Loucy (cell line): ENCODE results near the gene FBRSL1.

Experiments used
- H2AFZ ChIP-seq: fragments of 200-600 bp; sonication (generic); 2 replicates; pipeline ENCODE4 v1.6.0; 2016; ENCODE audit warnings: antibody characterized with exemption, mild to moderate bottlenecking, low read length, moderate library complexity
- H3F3A ChIP-seq: fragments of 200-600 bp; 2 replicates; pipeline ENCODE4 v1.6.0; 2016; ENCODE audit warnings: antibody characterized with exemption, low read depth, mild to moderate bottlenecking
- H3K27me3 ChIP-seq: fragments of 200-600 bp; sonication (generic); 2 replicates; pipeline ENCODE4 v1.6.1; 2014; ENCODE audit warnings: low read length, mild to moderate bottlenecking; ENCODE audit not compliant: insufficient read depth, poor library complexity, severe bottlenecking
- H3K36me3 ChIP-seq: fragments of 200-600 bp; sonication (generic); 2 replicates; pipeline ENCODE4 v1.6.1; 2016; ENCODE audit warnings: low read length; ENCODE audit not compliant: insufficient read depth
- H3K4me1 ChIP-seq: fragments of 200-600 bp; sonication (generic); 2 replicates; pipeline ENCODE4 v1.5.1; 2014; ENCODE audit warnings: low read length, mild to moderate bottlenecking; ENCODE audit not compliant: insufficient read depth, poor library complexity, severe bottlenecking
- H3K4me2 ChIP-seq: fragments of 200-600 bp; sonication (generic); 2 replicates; pipeline ENCODE4 v1.6.0; 2014; ENCODE audit warnings: antibody characterized with exemption, low read length, low read depth, mild to moderate bottlenecking; ENCODE audit not compliant: poor library complexity, severe bottlenecking
- H3K4me3 ChIP-seq: fragments of 200-600 bp; sonication (generic); 2 replicates; pipeline ENCODE4 v1.5.1; 2014; ENCODE audit warnings: low read length, mild to moderate bottlenecking, mixed read lengths; ENCODE audit not compliant: poor library complexity, severe bottlenecking
- H3K79me2 ChIP-seq: fragments of 200-600 bp; sonication (generic); 2 replicates; pipeline ENCODE4 v1.6.1; 2014; ENCODE audit warnings: low read length; ENCODE audit not compliant: insufficient read depth
- H3K9ac ChIP-seq: fragments of 200-600 bp; sonication (generic); 2 replicates; pipeline ENCODE4 v1.6.0; 2014; ENCODE audit warnings: mild to moderate bottlenecking, low read depth, low read length, moderate library complexity; ENCODE audit not compliant: poor library complexity, severe bottlenecking
- H3K9me2 ChIP-seq: fragments of 200-600 bp; sonication (generic); replicated peaks from 2 replicates; pipeline ENCODE4 v1.6.1; 2016; ENCODE audit warnings: low read depth, low read length, mixed read lengths
- H3K9me3 ChIP-seq: fragments of 200-600 bp; sonication (generic); 2 replicates; pipeline ENCODE4 v1.6.1; 2014; ENCODE audit warnings: mild to moderate bottlenecking, antibody characterized with exemption, low read length, low read depth; ENCODE audit not compliant: insufficient read depth
- H4K20me1 ChIP-seq: fragments of 200-600 bp; sonication (generic); 2 replicates; pipeline ENCODE4 v1.6.0; 2014; ENCODE audit warnings: antibody characterized with exemption, low read length, mild to moderate bottlenecking; ENCODE audit not compliant: insufficient read depth, poor library complexity, severe bottlenecking
- CTCF ChIP-seq: fragments of 200-600 bp; sonication (generic); conservative IDR thresholded peaks from 2 replicates; pipeline ENCODE4 v1.5.1; 2014; ENCODE audit warnings: mild to moderate bottlenecking, antibody characterized with exemption, low read length
- EZH2phosphoT487 ChIP-seq: fragments of 200-600 bp; IDR thresholded peaks from 2 replicates; pipeline ENCODE4 v1.6.1; 2018; ENCODE audit warnings: antibody characterized with exemption, mild to moderate bottlenecking, moderate library complexity, borderline replicate concordance

The FBRSL1 gene

DNA sequence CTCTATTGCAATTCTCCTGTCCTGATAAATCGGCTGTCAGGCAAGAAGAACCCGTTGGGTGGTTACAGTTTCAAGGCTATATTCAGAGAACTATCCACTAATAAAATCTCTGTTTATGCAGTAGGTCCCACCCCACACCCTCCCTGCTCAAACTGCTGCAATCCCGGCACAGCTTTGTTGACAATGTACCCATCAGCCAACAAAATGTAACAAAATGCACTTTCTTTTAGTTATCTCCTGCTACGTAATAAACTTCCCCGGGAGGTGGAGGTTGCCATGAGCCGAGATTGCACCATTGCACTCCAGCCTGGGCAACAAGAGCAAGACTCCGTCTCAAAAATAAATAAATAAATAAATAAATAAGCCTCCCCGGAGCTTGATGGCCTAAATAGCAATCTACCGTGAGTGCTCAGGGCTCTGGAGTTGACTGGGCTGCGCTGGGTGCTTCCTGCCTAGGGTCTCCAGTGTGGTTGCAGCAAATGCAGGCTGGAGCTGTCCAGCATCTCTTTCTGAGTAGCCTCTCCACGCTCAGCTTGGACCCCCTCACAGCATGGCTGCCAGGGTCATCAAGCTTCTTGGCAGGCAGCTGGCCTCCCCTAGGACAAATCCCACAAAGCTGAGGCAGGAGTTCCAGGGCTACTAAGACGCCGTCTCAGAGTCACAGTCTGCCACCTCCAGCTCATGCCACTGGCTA, 43.2 kb upstream of the FBRSL1 start:
- no peak for TF ChIP-seq EZH2phosphoT487
- TF ChIP-seq CTCF, result no peak
- Histone ChIP-seq H3K4me1 (peaks cover 32% of the 10 kb centered on the region), H3K9ac (no peak overlapping the region), H3K9me3 (no peaks in the 10 kb centered on the region), H3K9me2 (no peaks in the 10 kb centered on the region), H2AFZ (peak overlapping the region; percentile 50; the same call in 1 of the 2 replicates), H3F3A (peaks cover 6% of the 10 kb centered on the region), H3K4me3 (peak overlapping the region; percentile 72), H3K79me2 (peaks cover 8% of the 10 kb centered on the region; the same call in 1 of the 2 replicates), H3K36me3 (no peaks in the 10 kb centered on the region), H3K27me3 (no peaks in the 10 kb centered on the region), H4K20me1 (no peaks in the 10 kb centered on the region), H3K4me2 (peak overlapping the region; percentile 96)

DNA sequence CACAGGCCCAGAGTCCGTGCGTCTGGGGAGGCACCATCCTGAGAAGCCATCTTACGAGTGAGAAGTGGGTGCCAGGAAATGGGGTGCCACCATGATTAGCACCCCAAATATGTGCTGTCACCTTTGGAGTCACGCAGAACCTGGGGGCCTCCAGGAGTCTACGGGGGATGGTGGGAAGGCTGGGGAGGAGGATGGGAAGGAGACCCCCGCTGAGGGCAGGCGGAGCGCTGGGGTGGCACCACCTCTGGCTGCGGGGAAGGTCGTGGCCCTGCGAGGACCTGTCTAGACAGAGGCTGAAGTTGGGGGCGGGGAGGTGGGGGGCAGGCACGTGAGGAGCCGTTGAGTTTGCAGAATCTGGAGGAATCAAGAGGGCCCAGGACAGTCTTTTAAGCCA, 42.6 kb upstream of the FBRSL1 start:
- Histone ChIP-seq H3K9me2 (no peaks in the 10 kb centered on the region), H3K9me3 (no peaks in the 10 kb centered on the region), H3K79me2 (peaks cover 8% of the 10 kb centered on the region; the same call in 1 of the 2 replicates)

DNA sequence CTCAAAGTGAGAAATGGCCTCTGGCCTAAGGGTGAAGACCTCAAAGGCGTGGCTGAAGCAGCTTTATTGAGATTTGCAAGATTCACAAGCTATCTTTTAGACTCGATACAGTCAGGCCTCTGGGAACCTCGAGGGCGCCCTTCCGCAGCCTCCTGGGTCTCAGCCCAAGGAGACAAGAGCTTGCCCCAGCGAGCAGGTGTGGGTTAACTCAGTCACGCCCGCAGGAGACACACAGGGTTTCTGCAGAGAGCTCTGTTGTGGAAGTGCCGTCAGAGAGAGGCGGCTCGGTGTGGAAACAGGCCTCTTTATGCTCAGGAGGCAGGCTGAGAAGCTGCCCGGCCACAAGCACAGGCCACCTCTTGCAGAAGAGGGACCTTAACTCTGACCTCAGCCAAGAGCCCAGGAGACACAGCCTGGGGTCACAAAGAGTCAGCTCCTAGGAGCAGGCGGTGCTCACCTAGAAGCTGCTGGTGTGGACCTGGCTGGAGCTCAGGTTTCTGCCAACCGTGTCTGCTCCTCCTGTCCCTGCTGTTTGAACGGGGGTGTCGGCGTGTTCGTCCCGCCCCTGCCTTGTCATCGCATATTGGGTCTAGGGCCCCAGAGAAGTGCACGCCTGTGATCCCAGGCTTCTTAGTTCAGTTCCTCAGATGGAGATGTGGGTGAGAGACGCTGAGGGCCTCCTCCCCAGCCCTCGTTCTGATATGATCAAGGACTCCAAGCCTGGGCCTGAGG, 42.1 kb upstream of the FBRSL1 start:
- Histone ChIP-seq H3F3A (peaks cover 6% of the 10 kb centered on the region), H4K20me1 (no peaks in the 10 kb centered on the region), H3K36me3 (no peaks in the 10 kb centered on the region), H3K9me3 (no peaks in the 10 kb centered on the region), H3K79me2 (peaks cover 8% of the 10 kb centered on the region; the same call in 1 of the 2 replicates), H3K27me3 (no peaks in the 10 kb centered on the region), H3K4me1 (peaks cover 32% of the 10 kb centered on the region), H2AFZ (no peak overlapping the region), H3K4me3 (no peak overlapping the region), H3K4me2 (no peak overlapping the region), H3K9ac (no peak overlapping the region), H3K9me2 (no peaks in the 10 kb centered on the region)
- TF ChIP-seq EZH2phosphoT487 (no peak), CTCF (no peak)

More for the DNA sequence above, 42.6 kb upstream of the FBRSL1 start:
- H3K36me3 ChIP-seq, result no peaks in the 10 kb centered on the region
- H3K27me3 ChIP-seq, result no peaks in the 10 kb centered on the region
- H3K4me3 ChIP-seq, result no peak overlapping the region
- H2AFZ ChIP-seq, result no peak overlapping the region
- H3K9ac ChIP-seq, result no peak overlapping the region
- H4K20me1 ChIP-seq, result no peaks in the 10 kb centered on the region
- peaks cover 32% of the 10 kb centered on the region for H3K4me1 ChIP-seq
- H3K4me2 ChIP-seq, result no peak overlapping the region
- peaks cover 6% of the 10 kb centered on the region for H3F3A ChIP-seq
- TF ChIP-seq CTCF (no peak), EZH2phosphoT487 (no peak)
